GM21528 (cell line): ENCODE results near the gene RAB8B.
"Not testable (repeated sequence)": the region's sequence is repeated elsewhere in the genome, so short reads cannot be mapped to it uniquely, and the experiment has no call there.

ENCODE experiments used
- ATAC-seq: cut with Tn5 transposase; IDR thresholded peaks from one replicate; pipeline ENCODE4 v1.9.1; 2021; ENCODE audit warnings: mild to moderate bottlenecking, moderate library complexity; ENCODE audit not compliant: unreplicated experiment, low FRiP score

The RAB8B gene

DNA sequence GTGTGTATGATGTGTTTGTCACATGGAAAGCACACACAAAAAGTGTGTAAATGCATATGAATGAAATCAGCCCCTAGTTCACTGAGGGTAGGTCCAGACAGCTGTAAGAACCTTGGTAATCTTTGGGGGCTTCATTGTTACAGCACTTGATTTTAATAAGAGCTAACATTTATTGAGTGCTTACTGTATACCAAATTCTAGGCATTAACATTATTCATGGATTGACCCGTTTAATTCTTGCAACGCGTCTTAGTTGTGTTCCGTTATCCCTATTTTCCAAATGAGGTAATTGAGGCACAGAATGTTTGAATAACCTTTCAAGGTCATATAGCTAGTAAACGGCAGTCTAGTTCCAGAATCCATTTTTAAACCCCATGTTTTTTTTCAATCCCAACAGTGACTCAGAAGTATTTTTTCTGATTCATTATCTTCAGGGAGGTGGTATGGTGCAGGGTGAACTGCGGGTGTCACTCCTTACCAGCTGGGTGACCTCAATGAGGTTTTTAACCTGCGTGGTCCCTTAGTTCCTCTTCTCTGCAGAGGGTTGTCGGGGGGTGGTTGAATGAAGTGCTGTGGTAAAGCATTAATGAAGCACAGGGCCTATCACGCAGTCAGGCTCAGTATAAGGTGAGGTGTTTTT lies 14.2 kb downstream of the RAB8B start:
- ATAC-seq: no peak

DNA sequence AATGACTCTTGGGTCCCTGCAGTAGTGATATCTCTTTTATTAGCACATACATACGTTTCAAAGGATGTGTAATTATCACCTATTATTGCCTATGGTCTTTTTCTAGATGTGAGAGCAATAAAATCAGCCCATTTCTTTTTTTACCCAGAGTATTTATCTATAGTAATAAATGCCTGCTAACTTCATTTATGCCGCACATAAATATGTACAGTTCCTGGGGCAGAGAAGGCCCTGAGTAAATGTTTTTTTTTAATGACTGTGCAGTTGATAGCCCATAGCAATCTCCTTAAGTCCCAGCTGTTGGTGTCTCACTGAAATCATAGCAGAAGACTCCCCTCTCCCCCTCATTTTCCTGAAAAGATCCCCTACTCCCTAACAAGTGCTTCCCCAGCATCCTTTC lies 16.7 kb downstream of the RAB8B start:
- ATAC-seq: no peak

DNA sequence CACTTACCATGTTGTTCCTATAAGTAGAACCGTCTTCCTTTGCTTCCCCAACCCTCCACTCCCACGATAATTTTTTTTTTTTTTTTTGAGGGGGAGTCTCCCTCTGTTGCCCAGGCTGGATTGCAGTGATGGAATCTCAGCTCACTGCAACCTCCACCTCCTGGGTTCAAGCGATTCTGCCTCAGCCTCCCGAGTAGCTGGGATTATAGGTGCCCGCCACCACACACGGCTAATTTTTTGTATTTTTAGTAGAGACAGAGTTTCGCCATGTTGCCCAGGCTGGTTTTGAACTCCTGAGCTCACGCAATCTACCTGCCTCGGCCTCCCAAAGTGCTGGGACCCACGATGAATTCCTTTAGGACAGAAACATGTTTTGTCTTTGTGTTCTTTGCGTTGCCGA lies 19.4 kb downstream of the RAB8B start:
- ATAC-seq: not testable (repeated sequence)

DNA sequence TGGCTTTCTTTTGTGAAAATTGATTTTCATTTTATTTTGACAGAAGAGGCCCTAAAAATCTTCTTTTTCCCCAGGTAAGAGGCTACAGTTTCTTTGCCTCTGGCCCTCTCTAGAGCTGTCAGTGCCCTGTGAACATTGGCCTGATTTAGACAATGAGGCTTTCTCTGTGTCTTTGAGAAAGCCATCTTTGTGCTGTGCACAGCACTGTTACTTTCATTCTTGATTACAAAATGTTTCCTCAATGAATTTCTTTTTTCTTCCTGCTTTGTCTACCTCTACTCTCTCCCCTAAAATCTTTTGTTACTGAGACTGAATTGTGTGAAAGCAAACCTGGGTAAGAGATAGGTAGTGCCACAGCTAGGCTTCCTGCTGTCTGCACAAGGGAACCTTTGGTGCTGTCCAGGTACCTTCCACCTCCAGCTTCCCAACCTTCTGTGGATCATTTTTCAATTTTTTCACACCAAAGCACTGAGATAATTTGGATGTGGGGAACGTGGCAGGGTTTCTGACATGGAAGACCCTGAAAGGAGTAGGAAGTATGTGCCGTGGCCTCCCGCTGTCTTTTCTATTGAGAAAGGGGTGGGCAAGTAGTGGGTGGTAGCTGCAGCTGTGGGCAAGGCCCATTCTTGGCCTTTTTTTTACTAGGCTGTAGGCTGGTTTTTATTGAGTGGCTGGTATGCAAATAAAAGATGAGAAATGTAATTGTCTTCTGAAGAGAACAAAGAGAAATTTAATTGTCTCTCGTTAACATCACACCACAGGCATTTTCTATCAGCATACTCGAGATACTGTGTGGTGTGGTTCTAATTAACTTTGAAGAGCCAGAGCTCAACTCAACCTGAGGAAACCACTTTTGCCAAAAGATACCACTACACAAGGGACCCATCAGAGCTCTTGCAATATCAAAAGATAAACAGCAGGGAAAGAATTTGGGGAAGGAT lies 21.0 kb downstream of the RAB8B start:
- no peak for ATAC-seq

DNA sequence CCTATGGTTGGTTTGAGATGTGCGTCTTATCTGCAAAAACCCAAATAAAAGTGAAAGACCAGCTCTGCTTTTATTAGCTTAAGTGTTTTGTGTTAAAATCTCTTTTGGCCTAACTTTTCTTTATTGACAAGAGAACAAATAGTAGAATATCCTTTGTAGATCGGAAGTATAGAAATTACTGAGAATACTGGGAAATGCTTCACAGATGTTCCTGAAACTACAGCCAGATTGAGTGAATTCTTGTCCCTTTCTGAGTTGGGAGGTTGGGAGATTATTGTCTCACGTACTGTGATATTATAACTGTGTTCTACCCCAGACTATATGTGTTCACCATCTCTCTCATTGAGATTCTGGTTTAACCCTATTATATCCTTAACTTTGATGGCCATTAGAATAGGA lies 21.7 kb downstream of the RAB8B start:
- no peak for ATAC-seq

DNA sequence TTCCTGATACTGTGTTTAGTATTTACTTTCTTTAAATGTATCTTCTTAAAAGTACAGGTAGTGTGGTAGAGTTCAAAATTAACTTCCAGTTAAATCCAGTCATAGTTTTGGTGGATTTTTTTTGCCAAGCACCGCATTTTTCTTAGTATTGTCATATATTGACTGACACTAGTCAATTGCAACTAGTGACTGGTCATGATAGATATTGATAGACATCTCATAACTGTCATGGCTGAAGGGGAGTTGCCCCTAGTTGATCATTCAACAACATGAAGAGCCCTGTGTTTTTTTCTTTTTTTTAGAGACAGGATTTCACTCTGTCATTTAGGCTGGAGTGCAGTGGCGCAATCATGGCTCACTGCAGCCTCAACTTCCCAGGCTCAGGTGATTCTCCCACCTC lies 22.1 kb downstream of the RAB8B start:
- ATAC-seq: no peak

DNA sequence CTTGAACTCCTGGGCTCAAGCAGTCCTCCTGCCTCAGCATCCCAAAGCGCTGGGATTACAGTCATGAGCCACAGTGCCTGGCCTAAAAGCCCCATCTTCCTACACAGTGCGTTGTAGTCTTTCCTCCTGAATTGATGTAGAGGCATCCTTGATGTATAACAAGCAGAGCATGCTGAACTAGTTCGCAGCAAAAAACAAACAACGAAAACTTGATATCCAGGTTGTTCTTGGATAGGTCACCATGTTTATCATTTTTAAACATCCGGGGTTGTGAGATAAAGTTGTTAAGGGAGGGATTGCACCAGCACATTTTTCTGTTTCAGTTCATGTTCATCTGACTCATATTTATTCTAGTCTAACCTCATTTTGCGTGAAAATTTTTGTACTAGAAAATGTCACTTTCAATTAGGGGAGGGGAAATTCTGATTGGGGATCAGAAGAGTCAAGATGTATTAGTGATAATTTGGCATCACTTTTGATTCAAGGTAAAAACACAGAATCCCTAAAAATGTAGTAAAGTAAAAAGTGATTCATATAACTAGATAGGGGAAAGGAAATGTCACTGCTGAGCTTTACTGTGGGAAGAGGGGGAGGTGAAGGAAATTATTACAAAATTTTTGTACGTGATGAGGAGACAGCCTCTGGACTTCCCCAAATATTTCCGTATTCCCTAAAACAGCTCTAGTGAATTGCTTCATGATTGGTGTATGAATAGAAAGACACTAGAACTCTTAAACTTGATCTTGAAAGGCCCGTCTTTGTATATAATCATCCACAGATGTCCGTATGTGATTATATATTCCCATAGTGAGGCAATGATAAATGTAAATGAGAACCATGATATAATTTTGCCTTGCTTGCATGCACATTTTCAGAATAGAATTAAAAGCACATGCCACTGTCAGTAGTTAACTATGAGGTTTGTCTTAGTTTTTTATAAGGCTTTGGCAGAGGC lies 22.9 kb downstream of the RAB8B start:
- ATAC-seq: peak; percentile 50

DNA sequence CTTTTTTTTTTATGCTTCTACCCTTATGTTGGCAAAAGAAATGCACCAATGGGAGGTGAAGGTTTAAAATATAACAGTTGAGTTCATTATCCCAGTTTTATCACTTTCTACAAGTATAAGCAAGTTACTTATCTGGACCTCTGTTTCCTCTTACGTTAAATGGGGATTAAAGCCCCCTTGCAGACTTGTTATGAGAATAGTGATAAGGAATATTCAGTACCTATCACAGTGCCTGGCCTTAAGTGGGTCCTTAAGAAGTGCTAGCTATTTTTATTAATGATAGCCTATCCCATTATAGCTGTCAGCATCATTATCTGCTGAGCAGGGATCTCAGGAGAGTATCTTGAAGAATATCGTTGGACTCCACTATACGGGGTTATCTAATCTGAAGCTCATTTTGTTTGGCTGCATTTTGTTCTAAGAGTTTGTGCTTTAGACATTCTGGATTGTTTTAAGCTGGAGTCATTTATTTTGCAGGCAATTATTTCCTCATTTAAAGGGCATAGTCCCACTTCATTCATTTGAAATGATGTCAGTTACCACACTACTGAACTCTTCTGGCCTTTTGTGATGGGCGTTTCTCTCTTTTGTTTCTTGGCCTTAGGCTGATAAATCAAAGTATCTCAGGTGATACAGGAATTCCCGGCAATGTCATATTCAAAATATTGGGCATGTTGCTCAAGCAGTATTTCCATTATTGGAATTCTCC lies 28.8 kb downstream of the RAB8B start:
- no peak for ATAC-seq

DNA sequence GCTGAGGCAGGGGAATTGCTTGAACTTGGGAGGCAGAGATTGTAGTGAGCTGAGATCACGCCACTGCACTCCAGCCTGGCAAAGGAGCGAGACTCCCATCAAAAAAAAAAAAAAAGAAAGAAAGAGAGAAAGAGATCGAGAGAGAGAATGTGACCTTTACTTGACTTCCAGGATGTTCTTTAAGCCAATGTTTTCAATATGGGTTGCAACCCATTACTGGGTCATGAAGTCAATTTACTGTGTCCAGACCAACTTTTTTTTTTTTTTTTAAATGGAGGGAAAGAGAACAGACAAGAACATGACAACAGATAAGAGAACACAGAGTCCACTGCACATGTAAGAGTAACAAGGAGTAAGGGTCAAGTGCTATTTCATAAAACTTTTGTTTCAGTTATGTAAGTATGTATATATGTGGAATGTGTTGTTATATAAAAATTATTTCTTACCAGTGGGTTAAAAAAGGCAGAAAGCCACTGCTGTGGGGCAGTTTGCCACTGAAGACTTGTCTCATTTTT lies 29.8 kb downstream of the RAB8B start:
- ATAC-seq: no peak

DNA sequence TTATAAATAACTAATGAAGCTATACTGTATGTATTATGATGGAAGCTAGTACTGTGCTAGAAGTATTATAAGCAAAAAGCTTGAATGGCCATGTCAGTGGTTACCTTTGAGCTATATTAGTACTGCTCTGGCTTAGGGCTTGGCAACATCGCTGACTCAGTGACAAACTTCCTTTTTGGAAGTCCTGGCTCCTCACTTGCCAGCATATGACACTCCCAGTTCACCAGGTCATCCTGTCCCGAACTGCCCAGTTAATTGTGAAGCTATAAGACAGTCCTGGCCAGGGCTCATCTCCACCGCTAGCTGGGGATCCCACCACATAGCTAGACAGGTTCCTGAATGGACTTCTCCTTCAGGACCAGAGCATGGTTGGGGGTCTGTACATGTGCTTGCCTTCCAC lies 31.9 kb downstream of the RAB8B start:
- no peak for ATAC-seq

DNA sequence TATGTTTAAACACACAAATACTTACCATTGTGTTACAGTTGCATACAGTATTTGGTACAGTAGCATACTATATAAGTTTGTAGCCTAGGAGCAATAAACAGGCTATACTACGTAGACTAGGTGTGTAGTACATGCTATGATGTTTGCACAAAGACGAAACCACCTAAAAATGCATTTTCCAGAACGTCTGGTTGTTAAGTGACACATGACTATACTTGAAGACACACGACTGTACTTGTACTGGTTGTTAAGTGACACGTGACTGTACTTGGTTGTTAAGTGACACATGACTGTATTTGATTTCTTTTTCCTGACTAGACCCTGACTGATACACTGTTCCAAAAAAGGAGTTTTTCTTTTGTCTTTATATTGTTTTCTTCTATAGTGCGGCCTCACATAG lies 34.1 kb downstream of the RAB8B start:
- no peak for ATAC-seq

DNA sequence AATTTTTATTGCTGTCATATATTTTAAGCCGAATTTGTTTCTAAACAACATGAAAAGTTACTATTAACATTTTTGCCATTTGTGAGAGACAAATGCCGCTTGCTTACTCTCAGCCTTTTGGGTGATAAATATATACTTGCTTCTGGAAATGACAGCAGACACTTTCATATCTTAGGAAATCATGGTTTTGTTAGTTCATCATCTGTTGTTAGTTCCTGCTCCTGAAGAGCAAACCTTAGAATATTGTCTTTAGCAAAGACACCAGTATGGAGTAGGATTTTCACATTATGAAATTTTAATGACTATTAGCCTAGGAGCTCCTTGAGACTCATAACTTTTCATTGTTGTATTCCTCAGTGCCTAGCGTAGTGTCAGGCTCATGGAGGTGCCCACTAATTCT lies 36.0 kb downstream of the RAB8B start:
- ATAC-seq: no peak

DNA sequence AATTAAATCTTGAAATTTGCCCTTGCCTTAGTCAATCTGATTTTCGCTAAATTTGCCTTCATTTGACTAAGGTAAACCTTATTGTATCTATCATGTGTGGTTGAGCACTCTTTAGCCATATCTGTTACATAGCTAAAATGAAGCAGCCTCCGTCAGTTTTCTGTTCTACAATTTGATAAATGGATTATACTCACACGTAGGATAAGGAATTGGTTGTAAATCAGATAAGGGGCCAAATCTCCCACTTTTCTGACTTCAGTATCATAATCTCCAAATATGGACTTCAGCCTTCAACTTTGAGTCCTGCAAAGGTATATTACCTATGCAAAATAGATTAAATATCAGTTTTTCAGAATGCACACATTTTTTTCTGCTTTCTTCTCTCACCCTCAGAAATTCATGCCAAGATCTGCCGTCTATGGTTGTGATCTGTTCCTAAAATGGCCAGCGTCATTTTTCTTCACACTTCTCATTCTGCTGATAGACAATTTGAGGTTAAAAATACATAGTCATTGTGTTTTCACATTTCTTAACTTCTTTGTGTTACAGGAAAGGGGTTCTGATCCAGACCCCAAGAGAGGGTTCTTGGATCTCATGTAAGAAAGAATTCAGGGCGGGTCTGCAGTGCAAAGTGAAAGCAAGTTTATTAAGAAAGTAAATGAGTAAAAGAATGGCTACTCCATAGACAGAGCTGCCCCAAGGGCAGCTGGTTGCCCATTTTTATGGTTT lies 36.9 kb downstream of the RAB8B start:
- ATAC-seq: no peak

DNA sequence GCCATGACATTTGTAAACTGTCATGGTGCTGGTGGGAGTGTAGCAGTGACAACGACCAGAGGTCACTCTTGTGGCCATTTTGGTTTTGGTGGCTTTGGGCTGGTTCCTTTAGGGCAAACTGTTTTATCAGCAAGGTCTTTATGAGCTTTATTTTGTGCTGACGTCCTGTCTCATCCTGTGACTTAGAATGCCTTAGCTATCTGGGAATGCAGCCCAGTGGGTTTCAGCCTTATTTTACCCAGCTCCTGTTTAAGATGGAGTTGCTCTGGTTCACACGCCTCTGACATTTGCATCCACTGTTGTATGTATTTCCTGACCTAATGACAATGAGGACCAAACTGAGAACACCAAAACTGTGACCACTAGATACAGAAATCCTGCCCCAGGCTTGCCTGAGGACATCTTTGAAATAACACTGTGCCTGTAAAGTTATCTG lies 37.6 kb downstream of the RAB8B start:
- ATAC-seq: no peak

DNA sequence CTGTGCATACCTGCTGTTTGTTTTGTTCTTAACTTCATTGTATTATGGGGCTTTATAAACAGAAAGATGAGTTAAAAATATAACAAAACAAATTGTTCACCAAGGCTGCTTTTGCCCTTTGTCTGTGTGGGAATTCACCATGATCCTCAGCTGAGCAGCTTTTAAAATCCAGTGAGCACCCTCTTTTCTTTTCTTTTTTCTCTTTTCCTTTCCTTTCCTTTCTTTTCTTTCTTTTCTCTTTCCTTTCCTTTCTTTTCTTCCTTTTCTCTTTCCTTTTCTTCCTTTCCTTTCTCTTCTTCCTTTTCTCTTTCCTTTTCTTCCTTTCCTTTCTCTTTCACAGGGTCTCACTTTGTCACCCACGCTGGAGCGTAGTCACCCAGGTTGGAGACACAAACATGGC lies 38.3 kb downstream of the RAB8B start:
- no peak for ATAC-seq

DNA sequence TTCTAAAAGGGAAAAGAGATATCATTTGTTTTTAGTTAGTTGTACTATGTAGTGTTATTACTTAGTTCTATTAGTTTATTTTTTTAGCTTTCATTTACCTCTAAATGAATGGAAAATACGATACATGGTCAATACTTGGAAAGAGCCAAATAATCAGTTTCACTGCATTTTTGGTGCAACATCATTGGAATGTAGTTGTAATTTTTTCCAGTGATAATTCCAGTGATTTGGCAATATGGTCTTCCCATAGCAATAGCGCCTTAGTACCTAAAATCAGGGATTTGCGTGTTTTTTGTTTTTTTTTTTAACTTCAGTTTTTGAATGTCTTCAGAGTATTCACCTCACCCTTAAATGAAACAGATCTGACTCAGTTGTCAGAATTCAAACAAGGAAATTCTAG lies 41.8 kb downstream of the RAB8B start:
- ATAC-seq: no peak

DNA sequence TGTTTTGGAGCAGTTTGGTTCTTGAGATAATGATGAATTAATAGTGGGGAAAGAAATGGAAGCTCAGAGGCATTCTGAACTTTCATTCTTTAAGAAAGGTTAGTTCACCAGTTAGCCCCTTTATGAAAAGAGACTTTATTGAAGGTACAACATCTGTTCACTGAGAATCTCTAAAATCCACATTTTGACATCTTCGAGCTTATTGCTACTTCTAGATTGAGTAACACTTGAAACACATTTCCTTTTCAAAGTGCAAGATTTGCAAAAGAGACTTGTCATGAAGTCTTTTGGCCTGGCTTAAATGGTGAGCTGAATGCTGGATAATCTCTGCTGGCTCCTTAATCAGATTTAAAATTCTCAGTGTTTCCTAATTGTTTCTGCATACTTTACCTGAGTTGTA lies 42.3 kb downstream of the RAB8B start:
- no peak for ATAC-seq

DNA sequence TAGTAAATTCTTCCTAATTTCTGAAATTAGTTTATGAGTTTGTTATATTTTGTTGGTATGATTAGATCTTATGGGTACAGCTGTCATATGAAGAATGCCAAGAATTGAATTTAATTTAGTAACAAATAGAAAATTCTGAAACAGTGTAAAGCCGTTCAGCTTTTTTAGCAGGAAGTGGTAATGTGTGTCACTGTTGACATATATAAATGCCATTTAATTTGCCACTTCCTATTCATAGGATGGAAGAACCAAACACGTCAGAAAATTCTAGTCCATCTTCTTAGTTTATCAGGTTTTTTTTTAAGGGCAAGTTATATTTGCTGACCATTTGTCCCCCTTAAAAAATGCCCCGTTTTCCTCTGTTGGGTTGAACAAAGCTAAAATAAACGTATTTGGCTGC lies 43.0 kb downstream of the RAB8B start:
- no peak for ATAC-seq

DNA sequence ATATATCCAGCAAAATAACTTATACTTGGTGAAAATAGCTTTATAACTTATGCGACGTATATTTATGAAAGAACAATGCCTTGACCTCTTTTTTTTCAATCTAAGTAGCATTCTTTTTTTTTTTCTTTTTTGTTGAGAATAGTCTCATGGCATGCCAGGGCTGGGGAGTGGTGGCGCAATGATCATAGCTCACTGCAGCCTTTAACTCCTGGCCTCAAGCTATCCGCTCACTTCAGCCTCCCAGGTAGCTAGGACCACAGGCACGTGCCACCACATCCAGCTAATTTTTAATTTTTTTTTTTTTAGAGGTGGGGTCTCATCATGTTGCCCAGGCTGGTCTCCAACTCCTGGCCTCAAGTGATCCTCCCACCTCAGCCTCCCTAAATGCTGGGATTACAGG lies 43.5 kb downstream of the RAB8B start:
- ATAC-seq: no peak
